GM21619 (cell line): Measurements from ENCODE around the gene HTR3C.
"Not testable (repeated sequence)": the region's sequence is repeated elsewhere in the genome, so short reads cannot be mapped to it uniquely, and the experiment has no call there.

Source experiments
- ATAC-seq: cut with Tn5 transposase; IDR thresholded peaks from one replicate; pipeline ENCODE4 v1.9.1; 2021; ENCODE audit not compliant: unreplicated experiment

The HTR3C gene, protein sequence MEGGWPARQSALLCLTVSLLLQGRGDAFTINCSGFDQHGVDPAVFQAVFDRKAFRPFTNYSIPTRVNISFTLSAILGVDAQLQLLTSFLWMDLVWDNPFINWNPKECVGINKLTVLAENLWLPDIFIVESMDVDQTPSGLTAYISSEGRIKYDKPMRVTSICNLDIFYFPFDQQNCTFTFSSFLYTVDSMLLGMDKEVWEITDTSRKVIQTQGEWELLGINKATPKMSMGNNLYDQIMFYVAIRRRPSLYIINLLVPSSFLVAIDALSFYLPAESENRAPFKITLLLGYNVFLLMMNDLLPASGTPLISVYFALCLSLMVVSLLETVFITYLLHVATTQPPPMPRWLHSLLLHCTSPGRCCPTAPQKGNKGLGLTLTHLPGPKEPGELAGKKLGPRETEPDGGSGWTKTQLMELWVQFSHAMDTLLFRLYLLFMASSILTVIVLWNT

DNA sequence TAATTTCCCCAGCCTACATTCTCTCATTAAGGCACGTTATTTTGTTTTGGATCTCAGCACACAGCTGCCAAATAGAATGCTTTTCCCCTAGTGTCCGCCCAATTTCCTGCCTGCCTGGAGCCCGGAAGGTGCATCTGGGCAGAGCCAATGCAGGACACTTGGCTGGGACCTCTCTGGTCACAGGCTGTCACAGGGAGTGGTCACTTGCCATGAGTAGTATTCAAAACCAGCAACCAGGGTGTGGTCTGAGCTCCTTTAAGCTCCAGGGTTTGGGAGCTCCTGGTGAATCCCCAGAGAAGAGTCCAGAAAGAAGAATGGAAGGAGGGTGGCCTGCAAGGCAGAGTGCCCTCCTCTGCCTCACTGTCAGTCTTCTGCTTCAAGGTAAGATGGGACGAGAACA is at the start of gene HTR3C:
Gene HTR3C (plus strand): TSS at position 281 of the 400 bp plus-strand sequence. CDS start 34 bp downstream, at position 315.
- ATAC-seq, result no peak

DNA sequence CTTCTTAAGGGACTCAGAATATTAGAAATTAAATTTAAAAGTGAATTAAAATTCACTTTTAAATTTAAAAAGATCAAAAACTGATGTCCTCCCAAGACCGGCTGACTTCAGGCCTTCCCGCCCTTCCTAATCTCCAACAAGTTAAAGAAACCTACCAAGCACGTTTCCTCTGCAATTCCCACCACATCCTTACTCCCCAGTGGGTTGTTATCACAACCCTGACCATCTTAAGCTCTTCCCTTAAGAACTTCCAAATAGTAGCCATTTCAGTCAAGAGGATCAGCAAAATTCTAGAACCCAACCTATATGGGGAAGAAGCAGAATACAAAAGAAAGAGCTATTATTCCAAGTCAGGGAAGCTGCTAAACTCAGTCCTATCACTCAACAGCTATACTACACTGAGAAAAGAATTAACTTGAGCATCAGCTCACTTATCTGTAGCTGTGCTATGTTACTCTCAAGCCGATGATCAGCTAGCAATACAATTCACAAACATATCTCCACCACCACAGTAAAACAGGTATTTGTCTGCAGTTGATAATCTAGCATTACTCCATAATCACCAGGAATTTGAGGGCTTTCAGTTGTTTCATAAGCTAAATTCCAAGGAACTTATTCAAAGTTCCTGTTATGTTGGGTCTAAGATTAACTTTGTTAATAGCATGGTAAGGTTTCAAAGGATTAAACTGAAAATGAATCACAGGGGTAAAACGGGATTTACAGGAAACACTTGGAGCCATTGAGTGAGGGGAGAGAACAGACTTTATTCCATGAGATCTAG is 49.5 kb upstream of the HTR3C start:
- ATAC-seq, result no peak

DNA sequence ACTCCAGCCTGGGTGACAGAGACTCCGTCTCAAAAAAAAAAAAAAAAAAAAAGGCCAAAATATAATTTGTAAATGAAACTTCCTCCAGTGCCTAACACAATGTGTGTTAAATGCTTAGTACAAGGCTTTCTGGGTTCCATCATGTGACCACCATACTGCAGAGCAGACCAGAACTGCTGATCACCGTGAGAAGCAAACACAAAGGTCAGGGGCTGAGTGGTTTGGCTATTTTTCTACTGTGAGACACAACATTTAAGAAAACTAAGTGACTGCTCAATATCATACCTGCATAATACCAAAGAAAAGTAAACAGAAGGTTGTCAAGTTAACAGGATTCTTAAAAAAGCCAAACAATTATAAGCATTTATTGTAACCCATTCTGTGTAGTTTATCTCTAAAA is 48.4 kb upstream of the HTR3C start:
- no peak for ATAC-seq

DNA sequence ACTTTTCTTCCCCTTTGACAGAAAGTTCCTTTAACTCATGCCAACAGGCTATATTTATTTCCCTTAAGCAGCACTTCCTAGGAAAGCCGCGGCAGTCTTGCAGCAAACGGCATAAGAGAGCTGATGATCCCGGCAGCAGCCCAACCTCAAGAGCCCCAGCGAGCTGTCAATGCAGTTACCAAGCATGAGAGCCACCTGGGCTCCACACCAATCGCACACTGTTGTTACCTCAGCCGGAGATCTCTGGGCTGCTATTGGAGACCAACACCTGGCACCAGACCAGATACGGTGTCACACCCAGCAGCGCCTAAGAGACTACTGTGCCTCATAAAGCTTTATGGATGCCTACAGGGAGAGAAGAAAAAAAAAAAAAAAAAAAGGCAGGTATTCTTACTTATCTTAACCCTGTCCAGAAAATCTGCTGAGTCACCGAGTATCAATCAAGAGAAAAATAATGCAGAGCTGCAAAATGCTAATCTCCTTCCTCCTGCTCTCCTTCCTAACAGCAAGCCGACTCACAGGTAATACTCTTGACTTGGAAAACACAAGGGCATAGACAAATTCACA is 46.8 kb upstream of the HTR3C start:
- peak; percentile 81 for ATAC-seq

DNA sequence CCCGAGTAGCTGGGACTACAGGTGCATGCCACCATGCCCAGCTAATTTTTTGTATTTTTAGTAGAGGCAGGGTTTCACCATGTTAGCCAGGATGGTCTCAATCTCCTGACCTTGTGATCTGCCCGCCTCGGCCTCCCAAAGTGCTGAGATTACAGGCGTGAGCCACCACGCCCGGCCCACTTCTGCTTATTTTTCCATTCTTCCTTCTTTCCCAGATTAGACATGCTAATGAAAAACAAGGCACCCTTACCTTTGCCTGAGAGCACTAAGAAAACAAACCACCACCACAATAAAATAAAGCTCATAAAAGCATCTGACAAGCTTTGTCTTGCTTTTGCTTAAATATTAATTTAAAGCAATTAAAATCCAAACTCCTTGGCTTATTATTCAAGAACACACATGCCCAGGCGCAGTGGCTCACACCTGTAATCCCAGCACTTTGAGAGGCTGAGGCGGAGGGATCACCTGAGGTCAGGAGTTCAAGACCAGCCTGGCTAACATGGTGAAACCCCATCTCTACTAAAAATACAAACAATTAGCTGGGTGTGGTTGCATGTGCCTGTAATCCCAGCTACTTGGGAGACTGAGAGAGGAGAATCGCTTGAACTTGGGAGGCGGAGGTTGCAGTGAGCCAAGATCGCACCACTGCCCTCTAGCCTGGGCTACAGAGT is 45.6 kb upstream of the HTR3C start:
- ATAC-seq, result not testable (repeated sequence)

DNA sequence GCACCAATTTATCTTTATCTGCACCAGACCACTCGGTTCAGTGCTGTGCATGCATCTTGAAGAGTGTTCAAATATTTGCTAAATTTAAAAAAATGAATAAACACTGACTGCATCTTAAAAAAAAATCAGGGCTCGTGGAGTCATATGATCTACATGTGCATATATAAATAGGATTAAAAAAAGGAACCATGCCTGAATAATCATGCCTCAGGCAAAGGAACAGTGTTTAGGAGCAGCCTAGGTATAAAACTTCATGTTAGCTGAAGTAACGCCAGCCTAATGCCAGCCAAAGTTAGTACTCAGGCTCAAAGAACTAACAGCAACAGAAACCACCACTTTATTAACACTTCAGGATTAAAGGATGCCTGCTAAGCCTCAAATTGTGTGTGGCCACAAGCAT is 44.7 kb upstream of the HTR3C start:
- ATAC-seq, result no peak

DNA sequence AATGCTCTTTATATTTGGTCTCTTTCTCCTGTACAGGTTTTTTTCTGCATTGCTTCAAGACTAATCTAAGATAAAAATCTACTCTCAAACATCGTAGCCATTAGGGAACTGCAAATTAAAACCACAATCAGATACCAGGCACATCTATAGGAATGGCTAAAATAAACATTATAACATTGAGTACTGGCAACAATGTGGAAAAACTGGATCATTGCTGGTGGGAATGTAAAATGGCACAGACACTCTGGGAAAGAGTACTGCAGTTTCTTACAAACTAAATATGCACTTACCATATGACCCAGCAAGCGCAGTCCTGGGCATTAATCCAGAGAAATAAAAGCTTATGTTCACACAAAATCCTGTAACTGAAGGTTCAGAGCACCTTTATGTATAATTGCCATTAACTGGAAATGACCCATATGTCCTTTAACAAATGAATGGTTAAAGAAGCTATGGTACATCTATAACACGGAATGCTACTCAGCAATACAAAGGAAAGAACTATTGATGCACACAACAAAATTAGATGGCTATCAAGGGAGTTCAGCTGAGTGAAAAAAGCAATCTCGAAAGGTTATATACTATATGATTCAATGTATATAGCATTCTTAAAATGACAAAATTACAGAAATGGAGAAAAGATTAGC is 41.5 kb upstream of the HTR3C start:
- no peak for ATAC-seq

DNA sequence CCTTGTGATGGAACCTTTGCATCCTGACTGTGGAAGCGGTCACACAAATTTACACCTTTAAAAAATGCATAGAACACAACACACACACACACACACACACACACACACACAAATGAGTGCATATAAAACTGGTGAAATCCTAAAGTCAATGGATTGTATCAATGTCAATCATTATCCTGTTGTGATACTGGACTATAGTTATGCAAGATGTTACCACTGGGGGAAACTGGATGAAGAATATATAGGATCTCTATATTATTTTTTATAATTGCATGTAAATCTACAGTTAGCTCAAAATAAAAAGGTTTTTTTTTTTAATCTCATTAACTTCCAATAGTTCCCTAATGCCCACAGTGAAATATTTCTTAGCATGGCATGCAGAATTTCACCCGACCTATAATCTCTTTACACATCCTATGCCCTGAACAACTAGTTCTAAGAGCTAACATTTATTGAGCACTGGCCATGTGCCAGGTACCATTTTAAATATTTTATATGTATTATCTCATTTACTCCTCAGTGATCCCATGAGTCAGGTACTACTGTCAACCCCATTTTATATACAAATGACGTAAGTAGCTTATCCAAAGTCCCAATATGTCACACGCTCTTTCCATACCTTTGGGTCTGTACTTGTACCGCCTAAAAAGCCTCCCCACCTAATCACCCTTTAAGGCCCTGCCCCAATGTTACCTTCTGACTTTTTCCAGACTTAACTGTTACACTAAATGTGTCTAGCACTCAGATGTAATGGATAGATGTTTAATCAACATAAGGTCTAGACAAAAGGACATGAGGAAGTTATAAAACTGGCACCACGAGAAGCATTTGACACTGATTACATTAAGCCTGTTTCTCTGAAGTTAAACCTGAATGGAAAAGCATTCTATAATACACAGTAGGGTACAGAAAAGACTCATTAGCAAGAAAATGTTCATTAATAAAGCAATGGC is 40.6 kb upstream of the HTR3C start:
- no peak for ATAC-seq

DNA sequence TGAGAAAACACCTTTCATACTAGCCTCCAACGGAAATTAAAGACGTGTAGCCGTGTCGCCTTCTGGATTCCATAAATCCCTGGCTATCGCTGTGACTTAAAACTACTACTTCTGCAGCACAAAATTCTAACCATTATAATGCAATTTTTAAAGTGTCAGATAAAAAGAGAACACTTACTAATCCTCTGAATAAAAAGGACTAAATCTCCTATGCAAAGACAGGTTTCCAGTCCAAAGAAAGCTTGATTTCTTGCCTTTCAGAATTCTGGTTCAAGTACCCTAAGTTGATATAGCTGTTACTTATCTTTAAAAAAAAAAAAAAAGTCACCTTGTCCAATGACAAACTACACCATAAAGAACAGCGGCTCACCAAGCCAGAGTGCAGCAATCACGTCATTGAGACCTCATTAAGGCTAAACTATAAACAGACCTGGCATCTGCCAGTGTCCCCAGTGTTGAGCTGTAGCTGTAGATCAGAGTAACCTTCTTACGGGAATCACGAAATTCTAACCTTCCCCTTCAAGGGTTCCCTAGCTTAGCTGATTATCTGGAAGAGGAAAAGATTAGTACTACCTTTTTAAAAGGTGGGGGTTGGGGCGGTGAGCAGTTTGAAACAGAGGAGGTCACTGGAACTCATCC is 37.3 kb upstream of the HTR3C start:
- ATAC-seq, result no peak

DNA sequence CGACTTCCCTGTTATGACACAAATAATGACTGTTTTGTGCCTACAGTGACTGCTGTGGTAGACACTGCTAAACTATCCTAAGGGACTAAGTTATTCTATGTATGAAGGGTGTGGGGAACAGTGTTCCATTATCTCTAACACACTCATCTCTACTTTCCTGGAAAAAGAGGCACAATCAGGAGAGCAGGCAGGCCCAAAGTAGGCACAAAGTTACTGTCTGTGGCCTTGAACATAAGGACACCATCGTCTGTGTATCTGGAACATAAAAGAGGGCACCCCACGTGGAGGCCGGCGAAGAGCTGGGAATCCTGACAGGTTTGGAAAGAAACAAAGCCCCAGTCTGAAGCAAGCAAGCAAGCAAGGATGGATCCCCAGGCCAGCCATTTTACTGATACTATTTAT is 36.7 kb upstream of the HTR3C start:
- no peak for ATAC-seq

DNA sequence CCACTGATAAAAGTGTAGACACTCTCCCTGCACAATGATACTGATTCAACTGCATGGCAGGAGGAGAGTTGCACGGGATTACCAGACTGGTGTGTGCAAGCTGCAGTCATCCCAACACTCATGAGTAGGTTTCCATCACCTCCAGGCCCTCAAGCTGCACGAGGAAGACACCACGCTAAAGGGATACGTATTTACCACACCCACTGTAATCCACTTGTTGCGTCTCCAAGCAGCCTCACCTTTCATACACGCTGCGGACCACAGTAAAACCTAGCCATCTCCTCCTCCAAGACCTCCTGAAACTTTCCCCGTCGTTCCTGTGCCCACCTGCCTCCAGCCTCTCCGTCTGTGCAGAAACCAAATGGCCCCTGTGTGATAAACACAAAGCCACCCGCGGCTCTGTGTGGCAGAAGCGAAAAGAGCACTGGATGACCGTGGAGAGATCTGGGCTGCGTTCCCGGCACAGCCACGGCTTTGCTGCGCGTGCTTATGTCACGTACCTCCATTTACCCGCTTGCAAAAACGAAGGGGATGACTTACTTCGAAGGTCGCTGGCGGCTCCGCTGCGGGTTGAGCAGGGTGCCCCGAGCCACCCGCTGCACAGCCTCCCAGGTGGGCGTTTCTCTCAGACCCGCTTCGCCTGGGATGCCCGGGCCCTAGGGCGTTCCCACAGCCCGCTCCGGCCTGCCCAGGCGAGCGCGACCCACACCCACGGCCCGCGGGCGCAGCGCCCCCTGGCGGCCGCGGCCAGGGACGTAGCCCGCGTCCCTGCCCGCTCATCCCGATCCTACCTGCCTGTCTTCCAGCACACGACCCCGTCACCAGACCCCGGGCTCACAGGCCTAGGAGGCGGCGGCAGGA is 35.8 kb upstream of the HTR3C start:
- peak; percentile 66 for ATAC-seq

DNA sequence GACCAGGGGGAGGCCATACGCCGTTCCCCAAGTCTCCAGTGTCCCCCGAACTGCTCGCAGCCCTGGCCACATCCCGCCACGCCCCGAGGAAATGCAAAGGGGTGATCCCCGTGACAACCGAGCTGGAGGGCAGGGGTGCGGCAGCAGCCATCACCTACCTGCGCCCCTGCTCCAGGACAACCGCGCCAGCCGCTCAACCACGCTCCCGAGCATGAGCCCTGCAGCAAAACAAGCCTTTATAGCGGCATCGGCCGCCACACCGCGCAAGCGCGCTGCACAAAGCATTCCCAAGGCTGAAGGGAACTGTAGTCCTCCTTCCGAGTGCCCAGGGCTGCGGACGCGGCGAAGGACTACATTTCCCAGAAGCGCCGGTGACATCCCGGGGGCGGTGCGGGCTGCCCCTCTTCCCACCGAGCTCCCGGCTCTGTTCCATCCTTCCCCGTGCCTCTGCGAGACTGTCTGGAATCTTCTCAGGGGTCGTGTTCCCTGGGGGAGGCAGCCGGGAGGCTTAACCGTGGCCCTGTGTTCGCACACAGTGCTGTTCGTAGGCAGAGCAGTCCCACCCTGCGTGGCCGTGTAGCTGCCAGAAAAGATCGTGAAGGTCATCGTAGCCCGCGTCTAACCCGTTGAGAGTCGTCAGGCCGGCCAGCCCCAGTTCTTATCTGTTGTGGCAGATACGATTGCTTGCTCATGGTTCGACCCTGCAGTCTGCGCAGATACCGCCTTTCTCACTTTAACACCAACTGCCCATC is 35.0 kb upstream of the HTR3C start, which contains the start of gene ABCC5:
Gene ABCC5 (minus strand): TSS at position 213 of the 752 bp plus-strand sequence. CDS start 3,492 bp downstream, outside the sequence.
- peak; percentile 97 for ATAC-seq

DNA sequence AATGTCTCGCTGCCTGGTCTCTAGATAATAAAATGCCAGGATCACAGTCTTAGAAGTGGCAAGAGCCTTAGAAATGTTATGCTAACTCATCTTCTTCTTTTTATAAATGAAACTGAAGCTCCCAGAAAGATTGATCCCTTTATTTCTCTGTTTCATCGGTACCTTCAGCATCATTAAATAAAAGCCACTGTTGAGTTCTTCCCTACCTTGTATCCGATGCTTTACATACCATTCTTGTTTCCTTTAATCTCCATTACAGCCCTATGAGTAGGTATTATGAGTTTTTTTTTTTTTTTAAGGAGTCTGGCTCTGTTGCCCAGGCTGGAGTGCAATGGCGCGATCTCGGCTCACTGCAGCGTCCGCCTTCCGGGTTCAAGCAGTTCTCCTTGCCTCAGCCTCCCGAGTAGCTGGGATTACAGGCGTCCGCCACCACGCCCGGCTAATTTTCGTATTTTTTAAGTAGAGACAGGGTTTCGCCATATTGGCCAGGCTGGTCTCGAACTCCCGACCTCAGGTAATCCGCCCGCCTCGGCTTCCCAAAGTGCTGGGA is 34.3 kb upstream of the HTR3C start:
- no peak for ATAC-seq

DNA sequence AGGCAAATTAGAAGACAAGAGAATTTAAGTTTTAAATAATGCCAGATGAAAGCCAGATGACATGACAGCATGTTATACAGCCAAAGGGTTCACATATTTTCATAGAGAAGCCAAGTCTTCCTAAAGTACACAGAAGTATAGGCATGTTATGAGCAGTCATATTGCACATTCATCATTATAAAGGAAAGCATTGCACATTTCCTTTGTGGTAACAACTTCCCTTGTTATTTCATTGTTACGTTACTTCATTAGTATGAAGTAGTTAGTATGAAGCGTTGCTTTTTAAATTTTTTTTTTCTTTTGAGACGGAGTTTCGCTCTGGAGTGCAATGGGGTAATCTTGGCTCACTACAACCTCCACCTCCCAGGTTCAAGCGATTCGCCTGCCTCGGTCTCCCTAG is 30.5 kb upstream of the HTR3C start:
- no peak for ATAC-seq

DNA sequence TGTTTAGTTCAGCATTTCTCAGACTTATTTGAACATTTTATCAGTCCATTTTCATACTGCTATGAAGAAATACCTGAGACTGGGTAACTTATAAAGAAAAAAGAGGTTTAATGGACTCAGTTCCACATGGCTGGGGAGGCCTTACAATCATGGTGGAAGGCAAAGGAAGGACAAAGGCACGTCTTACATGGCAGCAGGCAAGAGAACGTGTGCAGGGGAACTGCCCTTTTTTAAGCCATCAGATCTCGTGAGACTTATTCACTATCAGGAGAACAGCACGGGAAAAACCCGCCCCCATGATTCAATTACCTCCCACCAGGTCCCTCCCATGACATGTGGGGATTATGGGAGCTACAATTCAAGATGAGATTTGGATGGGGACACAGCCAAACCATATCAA is 27.6 kb upstream of the HTR3C start:
- ATAC-seq, result not testable (repeated sequence)

DNA sequence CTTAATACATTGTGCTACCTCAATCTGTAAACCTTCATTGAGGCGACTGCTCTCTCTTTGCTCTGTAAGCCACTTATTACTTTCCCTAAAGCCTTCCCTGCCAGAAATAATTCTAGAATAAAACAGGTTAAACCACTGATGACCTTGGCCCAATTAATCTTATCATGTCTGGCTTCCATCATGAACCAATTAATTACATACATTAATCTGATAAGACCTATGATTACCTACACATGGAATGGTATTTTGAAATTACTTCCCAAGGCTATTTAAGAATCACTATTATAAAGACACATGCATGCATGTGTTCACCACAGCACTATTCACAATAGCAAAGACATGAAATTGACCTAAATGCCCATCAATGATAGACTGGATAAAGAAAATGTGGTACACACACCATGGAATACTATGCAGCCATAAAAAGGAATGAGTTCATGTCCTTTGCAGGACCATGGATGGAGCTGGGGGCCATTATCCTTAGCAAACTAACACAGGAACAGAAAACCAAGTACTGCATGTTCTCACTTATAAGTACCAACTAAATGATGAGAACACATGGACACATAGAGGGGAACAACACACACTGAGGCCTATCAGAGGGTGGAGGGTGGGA is 24.5 kb upstream of the HTR3C start:
- ATAC-seq, result not testable (repeated sequence)

DNA sequence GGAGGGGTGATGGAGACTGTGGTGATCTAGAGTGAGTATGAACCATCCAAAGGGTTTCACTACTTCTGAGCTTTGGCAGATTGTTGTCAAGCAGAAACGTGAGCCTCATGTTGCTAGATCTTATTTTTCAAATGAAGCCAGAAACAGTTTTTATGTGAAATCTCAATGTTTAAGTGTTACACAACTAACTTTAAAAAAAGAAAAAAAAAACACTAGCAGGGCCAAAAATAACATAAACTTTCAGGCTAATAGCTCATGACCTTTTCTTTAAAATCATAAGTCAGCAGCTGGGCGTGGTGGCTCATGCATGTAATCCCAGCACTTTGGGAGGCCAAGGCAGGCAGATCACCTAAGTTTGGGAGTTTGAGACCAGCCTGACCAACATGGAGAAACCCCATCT is 23.4 kb upstream of the HTR3C start:
- no peak for ATAC-seq
